ENCODE results near the gene PCSK9.

DNA sequence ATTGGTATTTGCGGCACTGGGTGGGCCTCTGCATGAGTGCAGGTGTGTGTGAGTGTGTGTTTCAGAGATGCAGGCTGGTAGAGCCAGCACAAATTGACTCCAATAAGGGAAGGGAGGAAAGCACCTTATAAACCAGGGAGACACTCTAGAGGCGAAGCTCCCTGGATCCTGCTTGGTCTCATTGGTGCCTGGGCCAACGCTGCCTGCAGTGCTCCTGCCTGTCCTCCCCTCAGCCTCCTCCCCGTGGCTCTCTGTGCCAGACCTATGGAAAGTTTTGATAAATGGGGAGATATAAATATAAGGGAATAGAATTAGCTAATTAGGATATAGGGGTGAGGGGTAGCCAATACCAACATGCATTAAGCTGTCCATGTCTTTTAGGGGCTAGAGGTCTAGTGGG, 38.0 kb upstream of the PCSK9 start:
- TF ChIP-seq, protein P1, sequence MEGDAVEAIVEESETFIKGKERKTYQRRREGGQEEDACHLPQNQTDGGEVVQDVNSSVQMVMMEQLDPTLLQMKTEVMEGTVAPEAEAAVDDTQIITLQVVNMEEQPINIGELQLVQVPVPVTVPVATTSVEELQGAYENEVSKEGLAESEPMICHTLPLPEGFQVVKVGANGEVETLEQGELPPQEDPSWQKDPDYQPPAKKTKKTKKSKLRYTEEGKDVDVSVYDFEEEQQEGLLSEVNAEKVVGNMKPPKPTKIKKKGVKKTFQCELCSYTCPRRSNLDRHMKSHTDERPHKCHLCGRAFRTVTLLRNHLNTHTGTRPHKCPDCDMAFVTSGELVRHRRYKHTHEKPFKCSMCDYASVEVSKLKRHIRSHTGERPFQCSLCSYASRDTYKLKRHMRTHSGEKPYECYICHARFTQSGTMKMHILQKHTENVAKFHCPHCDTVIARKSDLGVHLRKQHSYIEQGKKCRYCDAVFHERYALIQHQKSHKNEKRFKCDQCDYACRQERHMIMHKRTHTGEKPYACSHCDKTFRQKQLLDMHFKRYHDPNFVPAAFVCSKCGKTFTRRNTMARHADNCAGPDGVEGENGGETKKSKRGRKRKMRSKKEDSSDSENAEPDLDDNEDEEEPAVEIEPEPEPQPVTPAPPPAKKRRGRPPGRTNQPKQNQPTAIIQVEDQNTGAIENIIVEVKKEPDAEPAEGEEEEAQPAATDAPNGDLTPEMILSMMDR (IDR thresholded peaks at IDR 0.05), result no peak
- no peak for TF ChIP-seq POLR2A (IDR thresholded peaks at IDR 0.05)
